GM12865 (cell line): Measurements from ENCODE around the gene HIGD1C.
"Not testable (repeated sequence)": the region's sequence is repeated elsewhere in the genome, so short reads cannot be mapped to it uniquely, and the experiment has no call there.

ENCODE experiments used
- DNase-seq: peaks from one replicate; pipeline ENCODE4 v3.0.0; 2010; ENCODE audit warnings: low read depth
- H3K4me3 ChIP-seq: 2 replicates; pipeline ENCODE4 v1.5.1; 2011; ENCODE audit warnings: mild to moderate bottlenecking, low read depth, low read length, control low read depth
- TF ChIP-seq, protein P1 (sequence below): IDR thresholded peaks from 2 replicates; pipeline ENCODE4 v1.5.1; 2011; ENCODE audit warnings: low read length, control low read depth, low read depth, inconsistent platforms; ENCODE audit not compliant: insufficient read depth; ENCODE audit errors: missing control alignments

HIGD1C gene

DNA sequence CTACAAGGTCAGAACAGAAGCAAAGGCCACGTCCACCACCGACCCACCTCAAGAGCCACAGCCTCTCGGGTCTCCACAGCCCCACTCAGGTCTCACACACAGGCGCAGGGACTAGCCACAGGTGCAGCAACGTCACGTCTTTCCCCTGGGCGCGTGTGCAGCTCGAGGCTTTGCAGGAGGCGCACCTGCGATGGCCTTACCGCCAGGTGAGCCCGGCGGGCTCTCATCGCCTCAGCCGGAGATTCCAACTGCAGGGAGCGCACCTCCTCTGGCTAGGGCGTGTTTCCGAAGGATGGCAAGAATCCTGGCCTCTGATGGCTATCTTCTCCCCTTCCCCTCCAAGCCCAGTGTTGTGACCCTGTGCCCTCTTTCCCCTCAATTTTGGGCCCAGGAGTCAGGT, at the start of gene HIGD1C:
HIGD1C (plus strand) TSS at position 35 of the 400 bp plus-strand sequence. CDS start 1,455 bp downstream, outside the sequence.
- H3K4me3 ChIP-seq: no peak within 1 kb of the TSS
- TF ChIP-seq, protein P1, sequence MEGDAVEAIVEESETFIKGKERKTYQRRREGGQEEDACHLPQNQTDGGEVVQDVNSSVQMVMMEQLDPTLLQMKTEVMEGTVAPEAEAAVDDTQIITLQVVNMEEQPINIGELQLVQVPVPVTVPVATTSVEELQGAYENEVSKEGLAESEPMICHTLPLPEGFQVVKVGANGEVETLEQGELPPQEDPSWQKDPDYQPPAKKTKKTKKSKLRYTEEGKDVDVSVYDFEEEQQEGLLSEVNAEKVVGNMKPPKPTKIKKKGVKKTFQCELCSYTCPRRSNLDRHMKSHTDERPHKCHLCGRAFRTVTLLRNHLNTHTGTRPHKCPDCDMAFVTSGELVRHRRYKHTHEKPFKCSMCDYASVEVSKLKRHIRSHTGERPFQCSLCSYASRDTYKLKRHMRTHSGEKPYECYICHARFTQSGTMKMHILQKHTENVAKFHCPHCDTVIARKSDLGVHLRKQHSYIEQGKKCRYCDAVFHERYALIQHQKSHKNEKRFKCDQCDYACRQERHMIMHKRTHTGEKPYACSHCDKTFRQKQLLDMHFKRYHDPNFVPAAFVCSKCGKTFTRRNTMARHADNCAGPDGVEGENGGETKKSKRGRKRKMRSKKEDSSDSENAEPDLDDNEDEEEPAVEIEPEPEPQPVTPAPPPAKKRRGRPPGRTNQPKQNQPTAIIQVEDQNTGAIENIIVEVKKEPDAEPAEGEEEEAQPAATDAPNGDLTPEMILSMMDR: no peak
- DNase-seq: no peak

GRCh38 chr12:50908479-50908878, 43.9 kb upstream of the HIGD1C start:
- H3K4me3 ChIP-seq: not testable (repeated sequence)

GRCh38 chr12:50912361-50912760, 40.0 kb upstream of the HIGD1C start:
- H3K4me3 ChIP-seq, DNase-seq: not testable (repeated sequence)

More at GRCh38 chr12:50908479-50908878, 43.9 kb upstream of the HIGD1C start:
- not testable (repeated sequence) for DNase-seq

DNA sequence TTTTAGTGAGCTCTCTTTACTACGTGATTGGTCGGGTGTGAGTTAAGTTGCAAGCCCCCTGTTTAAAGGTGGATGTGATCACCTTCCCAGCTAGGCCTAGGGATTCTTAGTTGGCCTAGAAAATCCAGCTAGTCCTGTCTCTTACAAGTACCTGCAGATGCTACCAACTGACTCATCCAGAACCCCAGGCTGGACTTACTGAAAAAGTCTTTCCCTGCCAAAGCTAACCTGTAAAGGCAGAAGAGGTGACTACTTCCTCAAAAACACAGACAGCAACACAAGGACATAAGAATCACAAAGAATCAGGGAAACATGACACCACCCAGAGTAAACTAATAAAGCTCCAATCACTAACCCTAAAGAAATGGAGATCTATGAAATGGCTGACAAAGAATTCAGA, 39.1 kb upstream of the HIGD1C start:
- no peak overlapping the region for H3K4me3 ChIP-seq
- TF ChIP-seq, protein P1: no peak
- DNase-seq: no peak

DNA sequence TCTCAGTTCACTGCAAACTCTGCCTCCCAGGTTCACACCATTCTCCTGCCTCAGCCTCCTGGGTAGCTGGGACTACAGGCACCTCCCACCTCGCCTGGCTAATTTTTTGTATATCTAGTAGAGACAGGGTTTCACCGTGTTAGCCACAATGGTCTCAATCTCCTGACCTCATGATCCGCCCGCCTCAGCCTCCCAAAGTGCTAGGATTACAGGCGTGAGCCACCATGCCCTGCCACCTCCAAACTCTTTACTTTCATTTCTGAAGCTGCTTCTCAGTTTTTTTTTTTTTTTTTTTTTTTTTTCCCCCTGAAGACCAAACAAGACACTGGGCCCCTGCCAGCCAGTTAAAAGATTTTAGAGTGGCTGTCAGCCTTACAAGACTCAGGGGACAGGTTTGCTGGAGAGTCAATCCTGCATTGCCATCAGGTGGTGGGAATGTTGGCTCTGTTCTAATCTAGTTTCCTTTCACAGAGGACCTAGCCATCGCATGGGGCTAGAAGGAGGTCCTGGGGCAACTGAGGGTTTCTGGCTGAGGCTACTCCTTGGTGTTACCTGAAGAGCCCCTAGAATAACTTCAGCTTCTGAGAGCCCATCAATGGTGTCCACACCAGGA, 37.4 kb upstream of the HIGD1C start:
- no peak for DNase-seq
- no peak overlapping the region for H3K4me3 ChIP-seq
- TF ChIP-seq, protein P1: no peak

DNA sequence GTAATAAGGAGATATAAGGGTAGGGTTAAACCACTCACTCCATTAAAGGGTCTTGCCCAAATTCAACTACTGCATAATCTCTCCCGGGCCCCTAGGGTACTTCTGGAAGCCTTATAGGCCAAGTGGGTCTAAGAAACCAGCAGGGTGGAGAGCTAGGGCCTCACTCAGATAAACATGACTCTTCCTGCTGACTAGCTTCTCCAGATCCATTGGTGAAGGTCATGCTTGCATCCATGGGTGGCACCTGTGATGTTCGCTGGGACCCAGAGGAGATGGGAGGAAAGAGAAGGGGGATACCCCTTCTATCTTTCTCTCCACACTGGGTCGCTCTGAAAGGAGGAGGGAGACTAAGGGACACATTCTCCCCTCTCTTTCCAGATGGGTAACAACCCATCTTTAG, 36.1 kb upstream of the HIGD1C start:
- no peak for DNase-seq
- TF ChIP-seq, protein P1: no peak
- H3K4me3 ChIP-seq: no peak overlapping the region

GRCh38 chr12:50918584-50919316, 33.6 kb upstream of the HIGD1C start:
- DNase-seq: peak; percentile 74
- no peak overlapping the region for H3K4me3 ChIP-seq
- TF ChIP-seq, protein P1: no peak

DNA sequence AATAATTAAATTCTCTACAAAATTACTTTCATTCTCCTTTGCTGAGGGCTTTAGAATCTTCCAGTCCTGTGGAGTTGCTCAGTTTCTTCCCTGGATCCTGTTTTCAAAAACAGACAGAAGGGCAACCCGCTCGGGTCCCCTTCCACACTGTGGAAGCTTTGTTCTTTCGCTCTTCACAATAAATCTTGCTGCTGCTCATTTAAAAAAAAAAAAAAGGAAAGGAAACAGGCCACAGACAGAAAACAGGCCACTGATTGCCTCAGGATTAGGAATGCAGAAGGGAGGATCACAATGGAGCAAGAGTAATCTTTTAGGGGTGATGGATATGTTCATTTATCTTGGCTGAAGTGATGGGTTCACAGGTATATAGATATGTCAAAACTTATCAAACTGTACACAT, 29.5 kb upstream of the HIGD1C start:
- no peak overlapping the region for H3K4me3 ChIP-seq
- no peak for DNase-seq
- TF ChIP-seq, protein P1: no peak
